ENCODE data around the gene F10. TPM values are rescaled to one million over a fixed set of nuclear protein-coding genes. Genes with fewer than 3 reads are reported as not detected.

The F10 gene
- total and polyA plus RNA-seq, 2 of the 13 experiments (the other 11 are each of a cell fraction or from before 2014, with no cell fraction given) = 58.4 to 237 TPM

DNA sequence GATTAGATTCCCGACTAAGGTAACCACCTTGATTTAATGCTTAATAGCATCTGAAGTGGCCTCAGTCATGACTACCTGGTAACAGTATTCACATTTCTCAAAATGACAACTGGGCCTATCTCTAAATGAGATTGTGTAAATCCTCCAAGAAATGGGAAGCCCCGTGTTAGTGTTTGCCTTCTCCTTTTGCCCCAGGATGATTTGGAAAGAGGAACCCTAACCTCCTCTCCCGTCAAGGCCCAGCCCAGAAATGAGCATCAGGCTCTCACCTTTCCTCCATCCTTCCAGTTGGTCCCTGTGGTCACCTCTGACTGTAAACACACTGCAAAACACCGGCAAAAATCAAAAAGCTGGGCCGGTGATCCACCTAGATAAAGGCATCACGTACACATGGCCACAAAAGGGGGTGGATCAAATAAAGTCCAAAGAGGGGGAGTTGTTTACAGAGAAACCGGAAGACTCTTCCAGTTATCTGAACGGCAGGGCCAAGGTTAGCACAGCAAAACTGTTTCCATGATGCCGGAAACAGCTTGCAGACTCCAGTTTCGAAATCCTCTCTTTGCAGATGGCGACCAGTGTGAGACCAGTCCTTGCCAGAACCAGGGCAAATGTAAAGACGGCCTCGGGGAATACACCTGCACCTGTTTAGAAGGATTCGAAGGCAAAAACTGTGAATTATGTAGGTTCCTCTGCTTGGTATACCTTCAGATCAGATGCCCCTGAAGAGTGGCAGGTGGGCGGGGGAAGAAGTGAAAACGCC lies 16.4 kb downstream of the F10 start (continued):
- TF ChIP-seq, protein P1, sequence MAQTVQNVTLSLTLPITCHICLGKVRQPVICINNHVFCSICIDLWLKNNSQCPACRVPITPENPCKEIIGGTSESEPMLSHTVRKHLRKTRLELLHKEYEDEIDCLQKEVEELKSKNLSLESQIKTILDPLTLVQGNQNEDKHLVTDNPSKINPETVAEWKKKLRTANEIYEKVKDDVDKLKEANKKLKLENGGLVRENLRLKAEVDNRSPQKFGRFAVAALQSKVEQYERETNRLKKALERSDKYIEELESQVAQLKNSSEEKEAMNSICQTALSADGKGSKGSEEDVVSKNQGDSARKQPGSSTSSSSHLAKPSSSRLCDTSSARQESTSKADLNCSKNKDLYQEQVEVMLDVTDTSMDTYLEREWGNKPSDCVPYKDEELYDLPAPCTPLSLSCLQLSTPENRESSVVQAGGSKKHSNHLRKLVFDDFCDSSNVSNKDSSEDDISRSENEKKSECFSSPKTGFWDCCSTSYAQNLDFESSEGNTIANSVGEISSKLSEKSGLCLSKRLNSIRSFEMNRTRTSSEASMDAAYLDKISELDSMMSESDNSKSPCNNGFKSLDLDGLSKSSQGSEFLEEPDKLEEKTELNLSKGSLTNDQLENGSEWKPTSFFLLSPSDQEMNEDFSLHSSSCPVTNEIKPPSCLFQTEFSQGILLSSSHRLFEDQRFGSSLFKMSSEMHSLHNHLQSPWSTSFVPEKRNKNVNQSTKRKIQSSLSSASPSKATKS (CRISPR knock-in tag; IDR thresholded peaks at IDR 0.05) = no peak
- TF ChIP-seq ZFP62 (CRISPR knock-in tag; IDR thresholded peaks at IDR 0.05) = no peak
- TF ChIP-seq SNAPC2 (CRISPR knock-in tag; IDR thresholded peaks at IDR 0.05) = peak; percentile 48; the same call in 1 of the 2 replicates
- TF ChIP-seq GLI4 (CRISPR knock-in tag; IDR thresholded peaks at IDR 0.05; ENCODE audit: borderline replicate concordance) = no peak

DNA sequence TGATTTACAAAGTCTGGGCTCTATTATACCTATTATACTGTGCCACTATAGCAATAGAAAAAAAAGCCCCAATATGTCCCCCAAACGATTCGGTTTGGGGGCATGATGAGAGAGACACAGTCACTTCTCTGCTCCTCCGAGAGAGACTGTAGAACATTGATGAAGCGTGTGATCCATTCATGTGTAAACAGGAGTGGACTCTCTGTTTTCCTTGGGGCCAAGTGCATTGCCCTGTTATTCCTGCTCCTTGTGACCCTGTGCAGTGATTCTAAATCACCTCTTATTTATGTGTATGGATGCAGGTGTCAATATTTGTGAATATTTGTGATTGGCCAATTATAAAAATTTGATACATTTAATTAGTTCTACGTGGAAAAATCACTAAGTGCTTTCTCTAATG lies 17.0 kb downstream of the F10 start:
- no peaks in the 10 kb centered on the region for H3K27me3 ChIP-seq (ENCODE audit: control insufficient read depth in 1 of 2, insufficient read depth in 2 of 2, low read length in 2 of 2)
- H3K4me1 ChIP-seq (ENCODE audit: insufficient read depth, low read length) = peaks cover 49% of the 10 kb centered on the region
- peaks cover 11 to 33% of the 10 kb centered on the region in 2 experiments; a peak in 4 of 5 replicates for H3K36me3 ChIP-seq (replicated peaks in 1 of 2; ENCODE audit: control insufficient read depth in 1 of 2, insufficient read depth in 2 of 2, low read length in 2 of 2)
- ChIA-PET CTCF (ENCODE audit: low intra/inter-chr PET ratio, low total read pairs) (no interaction called here), POLR2A (interaction anchor here (1.0 to 2.3 kb wide), 5 partner anchors 11 to 70 kb away, joined by 3 to 32 read pairs (median 5); partner anchors contain the start of genes CUL4A, F10 and F7)
- H3K27ac ChIP-seq (ENCODE audit: extremely low read length, insufficient read depth, low read length) = peak overlapping the region; percentile 72
- peak overlapping the region; percentile 60 for H3K4me2 ChIP-seq (ENCODE audit: low read depth, low read length)
- H2AFZ ChIP-seq (ENCODE audit: low read length) = no peak overlapping the region
- ATAC-seq (peak; percentile 77), FAIRE-seq (no peak), DNase-seq (ENCODE audit: low spot score) (peak; percentile 54)
- H4K20me1 ChIP-seq (ENCODE audit: insufficient read depth, low read length) = no peaks in the 10 kb centered on the region
- H3K4me3 ChIP-seq (replicated peaks in 1 of 3; ENCODE audit: insufficient read depth in 1 of 3, low read depth in 2 of 3, low read length in 3 of 3) = peak overlapping the region in 1 of 3 experiments; percentile 1; a peak in 1 of 6 replicates
- no peaks in the 10 kb centered on the region for H3K9me3 ChIP-seq (ENCODE audit: low read length)
- 14% methylated on average over 5 of the region's 5 CpGs for WGBS (ENCODE audit: low lambda C conversion rate)
- H3K9ac ChIP-seq (ENCODE audit: insufficient read depth, low read depth, low read length) = 0 out of 2 replicates have a peak overlapping the region, but pooled peaks have one; percentile 18
- in situ Hi-C loops (cut with HindIII; ENCODE audit: extremely low pct_ligation_motif_present, low pct_unique_long_range_greater_than_20kb) (no loop called here), intact Hi-C loops (cut with micrococcal nuclease; ENCODE audit: unreplicated experiment) (loop anchor here (1.0 kb wide), 1 partner anchor 11 kb away; no protein-coding TSS in a partner anchor)
- no peaks in the 10 kb centered on the region for H3K79me2 ChIP-seq (ENCODE audit: insufficient read depth, low read length)
- no TSS peak for BruUV-seq (replicated peaks)
- TF ChIP-seq SRSF1 (optimal IDR thresholded peaks at IDR 0.05; ENCODE audit: low read depth, low read length) (no peak), FOXO1 (CRISPR knock-in tag; IDR thresholded peaks at IDR 0.05) (peak; percentile 86; the same call in 1 of the 2 replicates), ASH2L (IDR thresholded peaks at IDR 0.05; ENCODE audit: insufficient read length, low read depth, low read length) (peak; percentile 38), SATB2 (CRISPR knock-in tag; IDR thresholded peaks at IDR 0.05) (no peak), HHEX (CRISPR knock-in tag; IDR thresholded peaks at IDR 0.05) (peak; percentile 80), MBD4 (IDR thresholded peaks at IDR 0.05; ENCODE audit: borderline replicate concordance, low read length) (peak; percentile 7; the same call in 1 of the 2 replicates), IRF2 (CRISPR knock-in tag; IDR thresholded peaks at IDR 0.05) (no peak), PTBP1 (IDR thresholded peaks at IDR 0.05; ENCODE audit: low read depth, low read length, poor library complexity, severe bottlenecking) (no peak), HDAC2 (CRISPR knock-in tag; IDR thresholded peaks at IDR 0.05) (peak; percentile 42; the same call in 1 of the 2 replicates)
- TF ChIP-seq, protein P2, sequence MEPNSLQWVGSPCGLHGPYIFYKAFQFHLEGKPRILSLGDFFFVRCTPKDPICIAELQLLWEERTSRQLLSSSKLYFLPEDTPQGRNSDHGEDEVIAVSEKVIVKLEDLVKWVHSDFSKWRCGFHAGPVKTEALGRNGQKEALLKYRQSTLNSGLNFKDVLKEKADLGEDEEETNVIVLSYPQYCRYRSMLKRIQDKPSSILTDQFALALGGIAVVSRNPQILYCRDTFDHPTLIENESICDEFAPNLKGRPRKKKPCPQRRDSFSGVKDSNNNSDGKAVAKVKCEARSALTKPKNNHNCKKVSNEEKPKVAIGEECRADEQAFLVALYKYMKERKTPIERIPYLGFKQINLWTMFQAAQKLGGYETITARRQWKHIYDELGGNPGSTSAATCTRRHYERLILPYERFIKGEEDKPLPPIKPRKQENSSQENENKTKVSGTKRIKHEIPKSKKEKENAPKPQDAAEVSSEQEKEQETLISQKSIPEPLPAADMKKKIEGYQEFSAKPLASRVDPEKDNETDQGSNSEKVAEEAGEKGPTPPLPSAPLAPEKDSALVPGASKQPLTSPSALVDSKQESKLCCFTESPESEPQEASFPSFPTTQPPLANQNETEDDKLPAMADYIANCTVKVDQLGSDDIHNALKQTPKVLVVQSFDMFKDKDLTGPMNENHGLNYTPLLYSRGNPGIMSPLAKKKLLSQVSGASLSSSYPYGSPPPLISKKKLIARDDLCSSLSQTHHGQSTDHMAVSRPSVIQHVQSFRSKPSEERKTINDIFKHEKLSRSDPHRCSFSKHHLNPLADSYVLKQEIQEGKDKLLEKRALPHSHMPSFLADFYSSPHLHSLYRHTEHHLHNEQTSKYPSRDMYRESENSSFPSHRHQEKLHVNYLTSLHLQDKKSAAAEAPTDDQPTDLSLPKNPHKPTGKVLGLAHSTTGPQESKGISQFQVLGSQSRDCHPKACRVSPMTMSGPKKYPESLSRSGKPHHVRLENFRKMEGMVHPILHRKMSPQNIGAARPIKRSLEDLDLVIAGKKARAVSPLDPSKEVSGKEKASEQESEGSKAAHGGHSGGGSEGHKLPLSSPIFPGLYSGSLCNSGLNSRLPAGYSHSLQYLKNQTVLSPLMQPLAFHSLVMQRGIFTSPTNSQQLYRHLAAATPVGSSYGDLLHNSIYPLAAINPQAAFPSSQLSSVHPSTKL (CRISPR knock-in tag; IDR thresholded peaks at IDR 0.05) = peak; percentile 66
- TF ChIP-seq, protein P3, sequence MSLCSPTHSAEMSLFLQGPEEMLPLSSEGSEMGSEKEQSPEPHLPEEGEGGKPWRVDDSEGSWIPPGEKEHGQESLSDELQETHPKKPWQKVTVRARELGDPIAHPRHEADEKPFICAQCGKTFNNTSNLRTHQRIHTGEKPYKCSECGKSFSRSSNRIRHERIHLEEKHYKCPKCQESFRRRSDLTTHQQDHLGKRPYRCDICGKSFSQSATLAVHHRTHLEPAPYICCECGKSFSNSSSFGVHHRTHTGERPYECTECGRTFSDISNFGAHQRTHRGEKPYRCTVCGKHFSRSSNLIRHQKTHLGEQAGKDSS (CRISPR knock-in tag; IDR thresholded peaks at IDR 0.05; ENCODE audit: borderline replicate concordance, low read depth) = no peak
